Subcutaneous adipose tissue (tissue), 4 donors: ENCODE data around the gene CCDC71. TPM values are rescaled to one million over a fixed set of nuclear protein-coding genes. Genes with fewer than 3 reads are reported as not detected.

Experiments
- total RNA-seq, 4 donors: library from RNA; depleted of rRNA; stranded (reverse); fragments of >200 nt; gene quantifications; one replicate each; pipeline ENCODE4 v1.1.0, GENCODE V29; 2016
- TF ChIP-seq, protein P1 (sequence below): fragments of 450-650 bp; IDR thresholded peaks from one replicate; pipeline ENCODE4 v1.5.1; 2016; ENCODE audit warnings: low read depth, mild to moderate bottlenecking, control low read depth, antibody characterized with exemption, moderate library complexity

CCDC71 gene
- total RNA-seq, 4 donors from 2014 or later: 18.3 to 28.3 (median 25.1) TPM

DNA sequence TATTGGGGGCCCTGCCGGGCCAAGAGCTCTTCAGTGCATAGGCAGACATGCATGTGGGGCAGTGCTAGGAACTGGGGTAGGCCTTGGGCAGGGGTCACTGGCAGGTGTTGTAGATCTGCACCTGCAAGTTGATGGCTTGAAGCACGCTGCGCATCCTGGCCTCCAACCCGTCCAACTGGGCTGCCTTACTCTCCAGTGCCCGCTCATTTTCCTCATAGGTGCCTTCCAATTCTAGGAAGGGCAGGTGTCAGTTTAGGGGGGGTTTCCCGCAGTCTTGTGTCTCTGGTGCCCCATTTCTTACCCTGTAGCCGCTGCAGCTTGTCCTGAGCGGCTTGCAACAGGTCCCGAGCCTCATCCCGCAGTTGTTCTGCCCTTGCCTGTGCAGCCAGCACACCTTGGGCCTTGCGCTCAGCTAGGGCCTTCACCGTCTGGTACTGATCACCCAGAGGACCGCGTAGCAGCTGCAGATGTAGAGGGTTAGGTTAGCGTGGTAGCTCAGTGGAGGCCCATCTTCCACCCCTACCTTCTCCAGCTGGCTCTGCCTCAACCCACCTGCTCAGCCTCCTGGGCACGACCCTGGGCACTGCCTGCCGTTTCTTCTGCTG is 44.9 kb downstream of the CCDC71 start:
- TF ChIP-seq, protein P1, sequence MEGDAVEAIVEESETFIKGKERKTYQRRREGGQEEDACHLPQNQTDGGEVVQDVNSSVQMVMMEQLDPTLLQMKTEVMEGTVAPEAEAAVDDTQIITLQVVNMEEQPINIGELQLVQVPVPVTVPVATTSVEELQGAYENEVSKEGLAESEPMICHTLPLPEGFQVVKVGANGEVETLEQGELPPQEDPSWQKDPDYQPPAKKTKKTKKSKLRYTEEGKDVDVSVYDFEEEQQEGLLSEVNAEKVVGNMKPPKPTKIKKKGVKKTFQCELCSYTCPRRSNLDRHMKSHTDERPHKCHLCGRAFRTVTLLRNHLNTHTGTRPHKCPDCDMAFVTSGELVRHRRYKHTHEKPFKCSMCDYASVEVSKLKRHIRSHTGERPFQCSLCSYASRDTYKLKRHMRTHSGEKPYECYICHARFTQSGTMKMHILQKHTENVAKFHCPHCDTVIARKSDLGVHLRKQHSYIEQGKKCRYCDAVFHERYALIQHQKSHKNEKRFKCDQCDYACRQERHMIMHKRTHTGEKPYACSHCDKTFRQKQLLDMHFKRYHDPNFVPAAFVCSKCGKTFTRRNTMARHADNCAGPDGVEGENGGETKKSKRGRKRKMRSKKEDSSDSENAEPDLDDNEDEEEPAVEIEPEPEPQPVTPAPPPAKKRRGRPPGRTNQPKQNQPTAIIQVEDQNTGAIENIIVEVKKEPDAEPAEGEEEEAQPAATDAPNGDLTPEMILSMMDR: no peak

DNA sequence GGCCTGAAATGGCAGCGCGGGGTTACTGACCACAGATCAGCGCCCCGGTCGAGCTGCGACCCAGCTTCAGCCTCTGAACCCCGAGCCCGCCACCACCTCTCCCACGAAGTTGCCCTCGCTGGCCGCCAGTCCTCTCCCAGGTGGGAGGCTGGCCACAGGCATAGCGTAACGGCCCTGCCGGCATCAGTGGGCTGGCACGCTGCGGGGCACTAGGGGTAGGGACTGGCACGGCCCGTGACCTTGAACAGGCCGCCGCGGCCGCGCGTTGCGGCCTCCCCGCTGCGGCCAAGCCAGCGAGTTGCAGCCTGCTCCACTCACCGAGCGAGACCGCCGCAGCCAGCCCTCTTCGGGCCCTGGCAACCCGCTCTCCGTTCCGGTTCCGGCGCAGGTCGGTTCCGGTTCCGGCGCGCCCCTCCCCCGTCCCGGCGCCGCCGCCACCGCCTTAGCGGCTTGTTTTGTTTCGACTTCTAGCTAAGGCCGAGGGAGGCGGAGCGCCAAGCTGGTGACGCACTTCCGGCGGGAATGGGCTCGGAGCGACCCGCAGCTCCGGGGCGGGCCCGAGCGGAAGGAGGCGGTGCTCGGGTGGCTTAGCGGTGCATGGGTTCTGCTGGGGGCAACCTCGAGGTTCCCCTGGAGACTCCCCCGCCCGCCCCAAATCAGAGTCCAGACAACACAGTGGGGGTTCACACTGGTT is 45.5 kb downstream of the CCDC71 start, which contains the start of gene USP19:
TSS of gene USP19 (minus strand) at position 386 of the 694 bp plus-strand sequence. CDS start 1,678 bp downstream, outside the sequence.
- TF ChIP-seq, protein P1: no peak

DNA sequence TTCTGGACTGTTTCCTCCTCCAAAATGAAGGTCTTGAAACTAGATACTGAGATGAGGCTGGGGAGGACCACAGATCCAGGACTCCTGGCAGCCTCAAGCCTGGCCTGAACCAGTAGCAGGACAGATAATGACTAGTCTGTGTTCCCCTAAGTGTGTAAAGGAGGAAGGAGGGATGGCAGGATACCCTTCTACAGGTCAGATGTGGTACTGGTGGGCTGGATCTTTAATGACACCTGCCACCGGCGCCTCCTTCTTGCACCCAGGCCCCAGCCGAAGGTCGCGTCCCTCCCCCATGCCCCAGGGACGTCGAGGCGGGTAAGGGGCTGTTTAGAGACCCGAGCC is 46.1 kb downstream of the CCDC71 start:
- TF ChIP-seq, protein P1: no peak

GRCh38 chr3:49119439-49119838 is 46.7 kb downstream of the CCDC71 start:
- TF ChIP-seq, protein P1: no peak

DNA sequence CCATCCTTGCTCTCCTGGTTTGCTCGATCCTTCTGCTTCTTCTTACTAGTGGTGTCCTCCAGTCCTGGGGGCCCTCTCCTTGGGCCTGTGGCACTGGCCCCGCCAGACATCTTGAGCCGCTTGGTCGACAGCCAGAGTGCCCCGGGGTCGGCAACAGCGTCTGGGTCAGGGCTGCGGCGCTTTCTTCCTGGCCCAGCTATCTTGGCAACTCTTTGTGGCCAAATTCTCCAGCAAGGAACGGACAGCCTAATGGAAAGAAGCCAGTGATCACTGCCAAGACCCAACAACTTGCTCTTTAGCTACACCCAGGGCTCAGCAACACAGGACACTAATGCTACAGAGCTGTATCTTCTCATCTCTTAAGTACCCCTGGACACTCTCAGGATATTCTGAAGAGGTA is 47.1 kb downstream of the CCDC71 start:
- TF ChIP-seq, protein P1: no peak

Other genes starting within 250 kb of the CCDC71 start
- 100 to 1,000 TPM in 1 of 4 donors, 10 to 100 TPM in 3; 63.4 to 110 (median 80.2) TPM for gene ARIH2, start 247.5 kb downstream of the CCDC71 start, total RNA-seq
- 10 to 100 TPM; 15.3 to 30.6 (median 26.0) TPM for gene P4HTM, start 176.1 kb downstream of the CCDC71 start, total RNA-seq
- gene WDR6, start 158.9 kb downstream of the CCDC71 start, total RNA-seq: 10 to 100 TPM; 23.8 to 60.2 (median 56.0) TPM
- 10 to 100 TPM; 10.6 to 43.3 (median 29.8) TPM for gene DALRD3, start 147.8 kb downstream of the CCDC71 start, total RNA-seq
- gene NDUFAF3, start 144.2 kb downstream of the CCDC71 start, total RNA-seq: 100 to 1,000 TPM in 3 of 4 donors, 10 to 100 TPM in 1; 95.4 to 179 (median 127) TPM
- gene IMPDH2, start 136.9 kb downstream of the CCDC71 start, total RNA-seq: 100 to 1,000 TPM in 2 of 4 donors, 10 to 100 TPM in 2; 92.3 to 126 (median 105) TPM
- gene QRICH1, start 72.3 kb downstream of the CCDC71 start, total RNA-seq: 10 to 100 TPM; 47.9 to 90.7 (median 76.5) TPM
- gene QARS1, start 61.6 kb downstream of the CCDC71 start, total RNA-seq: 100 to 1,000 TPM; 198 to 233 (median 211) TPM
- gene USP19, start 45.5 kb downstream of the CCDC71 start, total RNA-seq: 10 to 100 TPM; 26.4 to 73.8 (median 52.3) TPM
- 100 to 1,000 TPM; 411 to 623 (median 527) TPM for gene LAMB2, start 33.3 kb downstream of the CCDC71 start, total RNA-seq
- gene KLHDC8B, start 5.3 kb upstream of the CCDC71 start, total RNA-seq: 100 to 1,000 TPM in 1 of 4 donors, 10 to 100 TPM in 3; 28.4 to 166 (median 64.0) TPM
- gene C3orf62, start 110.9 kb upstream of the CCDC71 start, total RNA-seq: 10 to 100 TPM in 2 of 4 donors, 1 to 10 TPM in 2; 3.6 to 27.3 (median 6.9) TPM
- gene USP4, start 173.7 kb upstream of the CCDC71 start, total RNA-seq: 10 to 100 TPM; 31.0 to 67.3 (median 36.5) TPM
- 100 to 1,000 TPM; 386 to 887 (median 696) TPM for gene GPX1, start 192.0 kb upstream of the CCDC71 start, total RNA-seq
- 100 to 1,000 TPM; 534 to 619 (median 593) TPM for gene RHOA, start 245.6 kb upstream of the CCDC71 start, total RNA-seq
- gene TCTA, start 246.1 kb upstream of the CCDC71 start, total RNA-seq: 10 to 100 TPM; 18.1 to 25.8 (median 18.1) TPM